NCI-H1694 (cell line): ENCODE data around the gene STAB2.
A peak's percentile ranks its signal among the peaks of the same experiment; 100 is the strongest.

Source experiments
- DNase-seq: peaks from one replicate; lab custom pipeline; 2025; lab: John Stamatoyannopoulos, UW

Gene STAB2

GRCh38 chr12:103696101-103696500 is 109.0 kb downstream of the STAB2 start:
- DNase-seq: no peak

- DNase-seq: no peak
These were observed 111.1 kb downstream of the STAB2 start for GRCh38 chr12:103697971-103698751.

GRCh38 chr12:103698752-103699560 is 111.9 kb downstream of the STAB2 start:
- DNase-seq: no peak

- DNase-seq: no peak
These were observed 118.0 kb downstream of the STAB2 start for GRCh38 chr12:103705098-103705497.

GRCh38 chr12:103705927-103706326 is 118.9 kb downstream of the STAB2 start:
- no peak for DNase-seq

GRCh38 chr12:103707446-103707845 is 120.4 kb downstream of the STAB2 start:
- DNase-seq: no peak

GRCh38 chr12:103710544-103710943 is 123.5 kb downstream of the STAB2 start:
- no peak for DNase-seq

- no peak for DNase-seq
These were observed 125.1 kb downstream of the STAB2 start for GRCh38 chr12:103712216-103712615.

GRCh38 chr12:103715494-103715893 is 128.4 kb downstream of the STAB2 start:
- no peak for DNase-seq

- DNase-seq: no peak
These were observed 129.6 kb downstream of the STAB2 start for GRCh38 chr12:103716517-103717196.

- DNase-seq: no peak
These were observed 138.3 kb downstream of the STAB2 start for GRCh38 chr12:103725398-103725797.

GRCh38 chr12:103727638-103728037 is 140.6 kb downstream of the STAB2 start:
- DNase-seq: no peak

GRCh38 chr12:103728323-103728722 is 141.2 kb downstream of the STAB2 start:
- no peak for DNase-seq

- no peak for DNase-seq
These were observed 142.4 kb downstream of the STAB2 start for GRCh38 chr12:103729499-103729898.

- no peak for DNase-seq
These were observed 144.5 kb downstream of the STAB2 start for GRCh38 chr12:103731539-103731938.

- no peak for DNase-seq
These were observed 147.8 kb downstream of the STAB2 start for GRCh38 chr12:103734863-103735262.

- DNase-seq: no peak
These were observed 148.2 kb downstream of the STAB2 start for GRCh38 chr12:103735291-103735690.

GRCh38 chr12:103736572-103736971 is 149.5 kb downstream of the STAB2 start:
- no peak for DNase-seq

GRCh38 chr12:103737881-103738280 is 150.8 kb downstream of the STAB2 start:
- DNase-seq: no peak

- DNase-seq: peak; percentile 93
These were observed 155.4 kb downstream of the STAB2 start for GRCh38 chr12:103742349-103742932.

- no peak for DNase-seq
These were observed 156.7 kb downstream of the STAB2 start for GRCh38 chr12:103743788-103744187.

GRCh38 chr12:103745962-103746361 is 158.9 kb downstream of the STAB2 start:
- DNase-seq: peak; percentile 54
